NCI-H1436 (cell line): ENCODE data around the gene MTO1.
"Not testable (repeated sequence)": the region's sequence is repeated elsewhere in the genome, so short reads cannot be mapped to it uniquely, and the experiment has no call there.

Experiments used
- DNase-seq: peaks from one replicate; lab custom pipeline; 2025; lab: John Stamatoyannopoulos, UW

The MTO1 gene

GRCh38 chr6:73461537-73462350 is at the start of gene MTO1:
Gene MTO1 (plus strand): TSS chr6:73461737. CDS start chr6:73461855, 118 bp downstream.
- peak; percentile 74 for DNase-seq

GRCh38 chr6:73413102-73413501 is 48.4 kb upstream of the MTO1 start:
- no peak for DNase-seq

- no peak for DNase-seq
Observed at GRCh38 chr6:73418081-73418741, 43.3 kb upstream of the MTO1 start.

GRCh38 chr6:73421534-73421933 is 40.0 kb upstream of the MTO1 start:
- DNase-seq = no peak

- no peak for DNase-seq
Observed at GRCh38 chr6:73435236-73435635, 26.3 kb upstream of the MTO1 start.

GRCh38 chr6:73443555-73443954 is 18.0 kb upstream of the MTO1 start:
- no peak for DNase-seq

- peak; percentile 1 for DNase-seq
Observed at GRCh38 chr6:73451223-73452106, 10.1 kb upstream of the MTO1 start.

- DNase-seq = no peak
Observed at GRCh38 chr6:73452107-73452461, 9.5 kb upstream of the MTO1 start, which contains the start of gene CGAS. Gene CGAS (minus strand): TSS chr6:73452297. CDS start chr6:73452181, 116 bp downstream.

- DNase-seq = no peak
Observed at GRCh38 chr6:73455865-73456629, 5.5 kb upstream of the MTO1 start.

- not testable (repeated sequence) for DNase-seq
Observed at GRCh38 chr6:73459474-73459873, 2.1 kb upstream of the MTO1 start.

GRCh38 chr6:73460056-73460455 is 1.5 kb upstream of the MTO1 start:
- no peak for DNase-seq

GRCh38 chr6:73471686-73472290 is 10.3 kb downstream of the MTO1 start:
- DNase-seq = no peak

GRCh38 chr6:73476723-73477122 is 15.2 kb downstream of the MTO1 start:
- no peak for DNase-seq

GRCh38 chr6:73477407-73477806 is 15.9 kb downstream of the MTO1 start:
- no peak for DNase-seq

- no peak for DNase-seq
Observed at GRCh38 chr6:73481969-73482368, 20.4 kb downstream of the MTO1 start.

GRCh38 chr6:73484438-73484837 is 22.9 kb downstream of the MTO1 start:
- no peak for DNase-seq

GRCh38 chr6:73487473-73487872 is 25.9 kb downstream of the MTO1 start:
- DNase-seq = no peak

- no peak for DNase-seq
Observed at GRCh38 chr6:73491377-73491776, 29.8 kb downstream of the MTO1 start.

- no peak for DNase-seq
Observed at GRCh38 chr6:73497915-73498314, 36.4 kb downstream of the MTO1 start.

- DNase-seq = no peak
Observed at GRCh38 chr6:73503027-73503772, 41.7 kb downstream of the MTO1 start.

- DNase-seq = no peak
Observed at GRCh38 chr6:73504160-73504559, 42.6 kb downstream of the MTO1 start.
